GM12874 (cell line): Measurements from ENCODE around the gene APBA2.

Experiments used
- TF ChIP-seq, protein P1 (sequence below): IDR thresholded peaks from 2 replicates; pipeline ENCODE4 v1.5.1; 2011; ENCODE audit warnings: low read depth, mild to moderate bottlenecking, control low read depth, low read length, moderate library complexity; ENCODE audit not compliant: insufficient read depth

Gene APBA2

DNA sequence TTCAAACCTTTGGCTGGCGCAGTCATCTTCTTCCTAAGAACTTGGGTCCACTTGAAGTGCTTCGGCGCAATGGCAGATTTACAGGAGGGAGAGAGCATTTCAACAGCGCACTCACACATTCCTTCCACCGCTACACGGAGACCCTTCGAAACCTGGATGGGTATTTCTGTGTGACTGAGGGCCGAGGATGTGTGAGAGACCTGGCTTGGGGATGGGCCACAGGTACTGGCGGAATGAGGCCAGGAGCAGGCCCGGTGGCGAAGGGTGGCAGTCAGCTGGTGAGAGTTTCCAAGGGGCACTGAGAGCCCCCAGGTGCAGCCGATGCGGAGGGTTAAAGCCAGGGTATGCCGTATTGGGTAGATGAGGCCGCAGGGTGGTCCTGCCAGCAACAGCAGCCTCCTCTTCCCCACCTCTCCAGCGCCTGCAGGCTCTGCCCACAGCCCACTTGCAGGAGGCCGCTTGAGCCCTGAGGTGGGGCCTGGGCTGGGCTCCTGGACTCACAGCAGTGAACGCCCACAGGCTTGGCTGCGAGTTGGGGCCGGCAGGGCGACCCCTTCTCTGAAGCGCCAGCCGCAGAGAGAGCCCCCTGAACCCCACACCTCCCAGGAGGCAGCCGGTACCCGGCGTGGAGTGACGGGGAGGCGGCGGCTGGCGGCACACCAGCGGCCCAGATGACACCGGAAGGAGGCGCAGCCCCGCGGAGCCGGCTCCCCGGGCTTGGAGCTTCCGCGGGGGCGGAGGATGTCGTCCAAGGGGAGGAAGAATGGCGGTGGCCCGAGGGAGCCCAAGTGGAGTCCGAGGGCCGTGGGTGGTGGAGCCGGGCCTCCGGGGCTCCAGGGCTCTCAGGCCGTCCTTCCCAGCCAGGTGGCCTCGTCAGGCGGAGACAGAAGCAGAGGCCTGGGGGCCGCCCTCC, 217.4 kb downstream of the APBA2 start:
- TF ChIP-seq, protein P1, sequence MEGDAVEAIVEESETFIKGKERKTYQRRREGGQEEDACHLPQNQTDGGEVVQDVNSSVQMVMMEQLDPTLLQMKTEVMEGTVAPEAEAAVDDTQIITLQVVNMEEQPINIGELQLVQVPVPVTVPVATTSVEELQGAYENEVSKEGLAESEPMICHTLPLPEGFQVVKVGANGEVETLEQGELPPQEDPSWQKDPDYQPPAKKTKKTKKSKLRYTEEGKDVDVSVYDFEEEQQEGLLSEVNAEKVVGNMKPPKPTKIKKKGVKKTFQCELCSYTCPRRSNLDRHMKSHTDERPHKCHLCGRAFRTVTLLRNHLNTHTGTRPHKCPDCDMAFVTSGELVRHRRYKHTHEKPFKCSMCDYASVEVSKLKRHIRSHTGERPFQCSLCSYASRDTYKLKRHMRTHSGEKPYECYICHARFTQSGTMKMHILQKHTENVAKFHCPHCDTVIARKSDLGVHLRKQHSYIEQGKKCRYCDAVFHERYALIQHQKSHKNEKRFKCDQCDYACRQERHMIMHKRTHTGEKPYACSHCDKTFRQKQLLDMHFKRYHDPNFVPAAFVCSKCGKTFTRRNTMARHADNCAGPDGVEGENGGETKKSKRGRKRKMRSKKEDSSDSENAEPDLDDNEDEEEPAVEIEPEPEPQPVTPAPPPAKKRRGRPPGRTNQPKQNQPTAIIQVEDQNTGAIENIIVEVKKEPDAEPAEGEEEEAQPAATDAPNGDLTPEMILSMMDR: no peak

DNA sequence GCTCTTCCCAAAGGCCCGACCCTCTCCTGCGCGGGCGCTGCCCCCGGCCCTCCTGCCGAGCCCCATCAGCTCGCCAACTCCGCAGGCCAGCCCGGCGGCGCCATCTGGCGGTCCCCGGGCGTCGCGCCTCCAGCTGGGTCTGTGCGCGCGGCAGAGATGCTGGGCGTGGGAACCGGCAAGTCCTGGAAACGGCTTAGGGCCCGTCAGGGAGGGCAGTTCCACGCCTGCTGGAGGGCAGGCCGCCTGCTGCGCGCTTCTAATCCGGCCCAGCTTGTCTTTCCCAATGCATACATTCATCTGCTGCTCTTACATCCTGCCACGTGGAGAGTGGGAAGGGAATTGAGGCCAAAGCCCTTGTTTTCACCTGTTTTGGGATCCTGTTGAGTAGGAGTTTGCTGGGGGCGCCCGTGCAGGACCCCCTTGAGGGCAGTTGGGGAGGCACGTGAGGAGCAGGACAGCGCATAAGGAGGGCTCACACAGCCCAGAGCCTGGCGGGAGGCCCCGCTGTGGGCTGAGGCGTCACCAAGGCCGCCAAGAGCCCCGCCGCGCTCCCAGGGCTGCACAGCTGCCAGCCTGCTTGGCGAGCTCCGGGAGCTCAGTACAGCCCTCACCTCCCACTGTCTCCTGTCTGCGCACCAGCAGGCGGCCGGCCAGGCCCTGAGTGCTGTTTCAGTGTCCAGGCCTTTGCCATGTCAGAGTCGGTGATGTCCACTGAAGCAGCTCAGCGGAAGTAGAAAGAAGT, 218.2 kb downstream of the APBA2 start:
- TF ChIP-seq, protein P1: peak; percentile 91

DNA sequence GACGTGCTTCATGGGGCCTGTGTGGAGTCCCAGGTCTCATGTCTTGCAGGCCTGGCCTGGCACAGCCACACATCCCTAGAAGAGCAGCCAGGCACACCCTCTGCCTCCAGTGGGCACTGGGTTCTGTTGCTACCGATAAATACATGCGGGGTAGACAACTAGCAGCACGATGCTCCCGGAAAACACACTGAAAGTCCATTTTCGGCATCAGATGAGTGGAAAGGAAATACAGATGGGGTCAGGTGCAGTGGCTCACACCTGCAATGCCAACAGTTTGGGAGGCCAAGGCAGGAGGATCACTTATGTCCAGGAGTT, 218.7 kb downstream of the APBA2 start:
- TF ChIP-seq, protein P1: no peak

DNA sequence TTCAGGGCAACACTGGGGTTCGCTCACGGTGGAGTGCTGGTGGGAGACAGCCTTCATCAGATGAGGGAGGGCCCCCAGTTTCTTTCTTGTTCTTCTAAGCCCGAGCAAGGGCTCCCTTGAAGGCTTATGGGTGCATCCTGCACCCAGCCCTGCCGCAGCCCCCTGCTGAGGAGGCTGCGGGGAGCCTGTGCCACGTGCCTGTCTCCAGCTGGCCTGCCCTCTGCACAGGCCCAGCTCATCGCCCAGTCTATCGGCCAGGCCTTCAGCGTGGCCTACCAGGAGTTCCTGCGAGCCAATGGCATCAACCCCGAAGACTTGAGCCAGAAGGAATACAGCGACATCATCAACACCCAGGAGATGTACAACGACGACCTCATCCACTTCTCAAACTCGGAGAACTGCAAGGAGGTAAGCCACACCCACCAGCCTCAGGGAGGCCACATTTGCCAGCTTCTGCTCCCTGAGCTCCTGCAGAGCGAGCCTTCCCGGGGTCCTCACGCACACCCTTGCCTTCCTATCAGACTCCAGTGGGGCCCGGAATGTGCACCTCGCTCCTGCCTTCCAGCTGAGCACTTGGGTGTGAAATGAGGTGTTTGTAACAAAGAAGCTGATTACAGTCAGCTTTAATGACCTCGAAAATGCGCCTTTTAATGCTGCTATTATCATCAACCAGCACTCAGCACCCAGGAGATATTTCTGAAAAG, 219.5 kb downstream of the APBA2 start:
- TF ChIP-seq, protein P1: no peak

DNA sequence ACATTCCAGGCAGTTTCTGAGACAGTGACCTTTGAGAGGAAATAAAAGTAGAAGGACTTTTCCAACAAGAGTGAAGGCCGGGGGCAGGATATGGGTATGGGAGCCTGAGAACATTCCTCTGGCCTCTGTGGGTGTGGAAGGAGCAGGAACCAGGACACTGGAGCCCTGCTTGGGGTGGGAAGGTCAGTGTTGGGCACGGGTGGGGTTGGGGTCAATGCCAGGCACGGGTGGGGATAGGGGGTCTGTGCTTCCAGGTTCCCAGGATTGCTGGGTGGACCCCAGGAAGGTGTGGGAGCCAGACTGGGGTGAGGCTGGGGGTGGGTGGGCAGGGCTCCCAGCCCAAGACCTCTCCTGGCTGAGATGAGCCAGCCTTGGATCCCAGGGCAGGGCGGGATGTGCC, 220.3 kb downstream of the APBA2 start:
- TF ChIP-seq, protein P1: no peak

DNA sequence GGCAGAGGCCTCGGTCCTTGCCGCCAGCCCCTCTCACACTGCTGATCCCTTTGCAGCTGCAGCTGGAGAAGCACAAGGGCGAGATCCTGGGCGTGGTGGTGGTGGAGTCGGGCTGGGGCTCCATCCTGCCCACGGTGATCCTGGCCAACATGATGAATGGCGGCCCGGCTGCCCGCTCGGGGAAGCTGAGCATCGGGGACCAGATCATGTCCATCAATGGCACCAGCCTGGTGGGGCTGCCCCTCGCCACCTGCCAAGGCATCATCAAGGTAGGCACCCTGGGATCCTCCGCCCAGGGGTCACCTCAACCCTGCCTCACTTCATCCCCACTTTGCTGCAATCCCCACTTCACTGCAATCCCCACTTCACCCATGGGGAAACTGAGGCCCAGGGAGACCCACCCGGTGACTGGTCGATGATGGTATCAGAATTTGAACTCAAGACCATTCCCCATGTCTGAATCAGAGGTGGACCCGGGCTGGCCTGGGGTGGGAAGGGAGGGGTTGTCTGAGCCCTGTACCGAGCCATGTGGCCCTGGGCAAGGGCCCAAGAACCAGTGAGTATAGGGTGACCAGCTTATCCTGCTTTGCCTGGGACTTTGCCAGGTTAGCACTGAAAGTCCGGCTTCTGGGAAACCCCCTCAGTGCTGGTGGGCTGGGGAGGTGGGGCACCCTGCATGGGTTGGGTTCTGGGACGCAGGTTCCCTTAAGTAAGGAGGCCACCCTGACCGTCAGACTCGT, 220.9 kb downstream of the APBA2 start:
- TF ChIP-seq, protein P1: no peak
